LNCAP (cell line): ENCODE results near the gene SPSB2.

Experiments
- TF ChIP-seq, protein P1 (sequence below): fragments of 450-650 bp; IDR thresholded peaks from 2 replicates; pipeline ENCODE4 v1.5.1; 2017; ENCODE audit warnings: mild to moderate bottlenecking

Gene SPSB2

DNA sequence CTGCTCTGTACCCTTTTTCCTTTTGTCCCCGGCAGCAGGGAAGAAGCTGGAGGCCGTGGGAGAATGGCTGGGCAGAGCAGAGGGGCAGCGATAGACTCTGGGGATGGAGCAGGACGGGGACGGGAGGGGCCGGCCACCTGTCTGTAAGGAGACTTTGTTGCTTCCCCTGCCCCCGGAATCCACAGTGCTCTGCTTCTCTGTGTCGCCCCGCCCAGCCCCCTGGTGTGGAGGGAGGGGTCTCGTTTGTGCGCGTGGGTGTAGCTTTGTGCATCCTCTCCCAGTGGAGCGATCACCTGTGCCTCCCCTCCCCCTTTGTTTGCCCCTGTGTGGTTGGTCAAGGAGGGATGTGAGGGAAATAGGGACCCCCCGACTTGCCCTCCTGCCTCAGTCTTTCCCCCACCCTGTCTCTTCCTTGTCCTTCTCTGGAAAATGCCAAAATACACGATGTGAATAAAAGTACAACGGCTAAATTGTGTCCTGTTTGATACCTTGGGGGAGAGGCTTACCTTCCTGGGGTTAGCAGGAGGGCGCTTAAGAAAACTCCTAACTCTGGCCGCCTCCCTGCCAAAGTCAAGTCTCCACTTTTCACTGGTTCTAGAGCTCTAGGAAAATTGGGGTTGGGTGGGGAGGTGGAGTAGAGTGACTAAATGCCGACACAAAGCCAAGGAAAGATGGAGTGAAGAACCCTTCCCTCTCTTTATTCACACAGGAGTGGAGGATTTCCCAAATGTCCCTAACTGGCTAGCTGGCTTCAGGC lies 6.8 kb downstream of the SPSB2 start:
- TF ChIP-seq, protein P1, sequence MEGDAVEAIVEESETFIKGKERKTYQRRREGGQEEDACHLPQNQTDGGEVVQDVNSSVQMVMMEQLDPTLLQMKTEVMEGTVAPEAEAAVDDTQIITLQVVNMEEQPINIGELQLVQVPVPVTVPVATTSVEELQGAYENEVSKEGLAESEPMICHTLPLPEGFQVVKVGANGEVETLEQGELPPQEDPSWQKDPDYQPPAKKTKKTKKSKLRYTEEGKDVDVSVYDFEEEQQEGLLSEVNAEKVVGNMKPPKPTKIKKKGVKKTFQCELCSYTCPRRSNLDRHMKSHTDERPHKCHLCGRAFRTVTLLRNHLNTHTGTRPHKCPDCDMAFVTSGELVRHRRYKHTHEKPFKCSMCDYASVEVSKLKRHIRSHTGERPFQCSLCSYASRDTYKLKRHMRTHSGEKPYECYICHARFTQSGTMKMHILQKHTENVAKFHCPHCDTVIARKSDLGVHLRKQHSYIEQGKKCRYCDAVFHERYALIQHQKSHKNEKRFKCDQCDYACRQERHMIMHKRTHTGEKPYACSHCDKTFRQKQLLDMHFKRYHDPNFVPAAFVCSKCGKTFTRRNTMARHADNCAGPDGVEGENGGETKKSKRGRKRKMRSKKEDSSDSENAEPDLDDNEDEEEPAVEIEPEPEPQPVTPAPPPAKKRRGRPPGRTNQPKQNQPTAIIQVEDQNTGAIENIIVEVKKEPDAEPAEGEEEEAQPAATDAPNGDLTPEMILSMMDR = no peak

DNA sequence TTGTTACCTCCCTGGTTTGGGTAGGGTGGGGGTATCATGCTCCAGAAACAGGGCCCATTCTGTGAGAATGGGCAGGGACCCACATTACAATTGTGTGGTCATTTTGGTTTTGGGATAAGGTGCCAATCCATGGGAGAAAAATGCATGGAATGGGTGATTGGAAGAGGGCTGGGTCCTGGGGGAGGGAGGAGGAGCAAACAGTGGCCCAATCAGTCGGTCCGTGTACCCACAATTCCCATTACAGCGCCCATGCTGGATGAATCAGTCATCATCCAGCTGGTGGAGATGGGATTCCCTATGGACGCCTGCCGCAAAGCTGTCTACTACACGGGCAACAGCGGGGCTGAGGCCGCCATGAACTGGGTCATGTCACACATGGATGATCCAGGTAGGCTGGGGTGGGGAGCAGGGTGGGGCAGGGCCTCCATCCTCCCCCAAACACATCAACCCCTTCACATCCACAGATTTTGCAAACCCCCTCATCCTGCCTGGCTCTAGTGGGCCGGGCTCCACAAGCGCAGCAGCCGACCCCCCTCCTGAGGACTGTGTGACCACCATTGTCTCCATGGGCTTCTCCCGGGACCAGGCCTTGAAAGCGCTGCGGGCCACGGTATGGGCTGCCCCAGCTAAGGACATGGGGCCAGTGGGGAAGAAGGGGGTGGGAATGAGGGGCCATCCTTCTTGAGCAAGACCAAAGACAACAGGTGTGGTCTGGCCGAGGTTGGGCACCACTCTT lies 9.3 kb downstream of the SPSB2 start:
- TF ChIP-seq, protein P1 = no peak

DNA sequence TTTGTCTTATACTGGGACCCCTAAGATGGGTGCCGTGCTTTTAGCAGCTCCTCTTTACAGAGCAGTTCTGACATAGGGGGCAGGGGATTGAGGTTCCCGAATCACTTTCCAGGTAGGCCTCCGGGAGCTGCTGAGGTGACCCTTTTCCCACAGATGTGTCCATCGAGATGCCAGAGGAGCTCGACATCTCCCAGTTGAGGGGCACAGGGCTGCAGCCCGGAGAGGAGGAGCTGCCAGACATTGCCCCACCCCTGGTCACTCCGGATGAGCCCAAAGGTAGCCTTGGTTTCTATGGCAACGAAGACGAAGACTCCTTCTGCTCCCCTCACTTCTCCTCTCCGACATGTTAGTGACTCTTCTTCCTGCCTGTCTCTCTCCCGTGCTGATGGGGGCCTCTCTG lies 10.1 kb downstream of the SPSB2 start:
- TF ChIP-seq, protein P1 = no peak

DNA sequence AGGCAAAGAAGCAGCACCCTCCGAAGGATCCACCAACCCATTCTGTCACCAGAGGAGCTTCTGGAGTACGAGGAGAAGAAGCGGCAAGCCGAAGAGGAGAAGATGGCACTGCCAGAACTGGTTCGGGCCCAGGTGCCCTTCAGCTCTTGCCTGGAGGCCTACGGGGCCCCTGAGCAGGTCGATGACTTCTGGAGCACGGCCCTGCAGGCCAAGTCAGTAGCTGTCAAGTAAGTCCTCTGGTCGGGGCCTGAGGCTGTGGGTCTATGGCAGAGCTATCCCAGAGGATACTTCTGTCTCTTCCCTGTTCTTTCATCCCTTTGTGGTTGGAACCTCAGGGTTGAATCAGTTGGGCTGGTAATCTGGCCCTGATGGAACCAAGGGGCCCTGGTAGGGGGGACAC lies 11.7 kb downstream of the SPSB2 start:
- TF ChIP-seq, protein P1 = no peak

DNA sequence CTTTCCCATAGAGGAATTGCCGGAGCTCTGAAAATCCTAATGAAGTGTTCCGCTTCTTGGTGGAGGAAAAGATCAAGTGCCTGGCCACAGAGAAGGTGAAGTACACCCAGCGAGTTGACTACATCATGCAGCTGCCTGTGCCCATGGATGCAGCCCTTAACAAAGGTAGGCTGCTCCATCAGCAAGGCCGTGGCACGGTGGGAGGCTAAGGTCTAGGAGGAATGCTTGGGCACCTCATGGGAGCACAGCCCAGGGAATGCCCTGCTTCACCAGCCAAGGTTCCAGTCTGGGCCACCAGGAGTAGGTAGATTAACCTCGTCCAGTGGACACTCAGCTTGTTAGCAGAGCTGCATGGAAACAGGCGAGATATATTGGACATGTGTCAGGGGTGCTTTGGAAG lies 12.2 kb downstream of the SPSB2 start:
- TF ChIP-seq, protein P1 = no peak

DNA sequence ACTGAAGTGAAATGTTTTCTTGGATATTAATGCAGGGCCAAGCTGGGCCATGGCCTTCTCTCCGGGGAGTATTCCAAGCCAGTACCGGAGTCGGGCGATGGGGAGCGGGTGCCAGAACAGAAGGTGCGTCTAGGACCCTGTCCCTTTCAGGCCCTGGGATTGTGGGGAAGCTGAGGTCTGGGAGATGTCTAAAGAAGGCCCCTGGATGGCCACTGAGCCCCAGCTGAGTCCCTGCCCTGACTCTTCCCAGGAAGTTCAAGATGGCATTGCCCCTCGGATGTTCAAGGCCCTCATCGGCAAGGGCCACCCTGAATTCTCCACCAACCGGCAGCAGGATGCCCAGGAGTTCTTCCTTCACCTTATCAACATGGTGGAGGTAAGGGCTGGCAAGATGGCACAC lies 13.0 kb downstream of the SPSB2 start:
- TF ChIP-seq, protein P1 = no peak

DNA sequence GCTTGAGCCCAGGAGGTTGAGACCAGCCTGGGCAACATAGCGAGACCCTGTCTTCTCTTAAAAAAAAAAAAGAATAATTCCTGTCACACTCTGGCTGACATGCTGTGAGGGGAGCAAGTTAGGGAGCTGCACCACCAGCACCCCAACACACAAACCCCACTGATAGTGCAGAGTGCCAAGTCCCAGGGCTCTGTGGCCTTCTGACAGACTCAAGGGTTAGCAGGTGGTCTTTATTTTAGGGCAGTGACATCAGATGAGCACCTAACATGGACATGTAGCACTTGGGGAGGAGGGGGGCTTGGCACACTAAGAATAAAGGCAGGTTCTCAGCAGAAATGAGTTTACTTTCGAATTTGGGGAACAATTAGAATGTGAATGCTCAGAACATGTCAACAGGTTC lies 14.3 kb downstream of the SPSB2 start:
- TF ChIP-seq, protein P1 = no peak
